GM23248 (cell line): ENCODE results near the gene PRG2.

ENCODE experiments used
- EZH2 ChIP-seq: fragments of 200-600 bp; sonication (generic); IDR thresholded peaks from 2 replicates; pipeline ENCODE4 v1.6.1; 2018; ENCODE audit warnings: antibody characterized with exemption, mild to moderate bottlenecking; ENCODE audit not compliant: insufficient read depth, poor library complexity, severe bottlenecking
- EZH2phosphoT487 ChIP-seq: fragments of 200-600 bp; sonication (generic); IDR thresholded peaks from 2 replicates; pipeline ENCODE4 v1.6.1; 2018; ENCODE audit warnings: antibody characterized with exemption, moderate library complexity, mild to moderate bottlenecking, low read depth; ENCODE audit not compliant: insufficient read depth

GRCh38 chr11:57424137-57424791 is 33.8 kb upstream of the PRG2 start:
- TF ChIP-seq EZH2phosphoT487: no peak
- no peak for TF ChIP-seq EZH2
